ENCODE data around the gene FAM20C. TPM values are rescaled to one million over a fixed set of nuclear protein-coding genes. Genes with fewer than 3 reads are reported as not detected.

FAM20C gene
- total RNA-seq, 4 donors from 2014 or later, result 3.8 to 28.8 (median 16.4) TPM

DNA sequence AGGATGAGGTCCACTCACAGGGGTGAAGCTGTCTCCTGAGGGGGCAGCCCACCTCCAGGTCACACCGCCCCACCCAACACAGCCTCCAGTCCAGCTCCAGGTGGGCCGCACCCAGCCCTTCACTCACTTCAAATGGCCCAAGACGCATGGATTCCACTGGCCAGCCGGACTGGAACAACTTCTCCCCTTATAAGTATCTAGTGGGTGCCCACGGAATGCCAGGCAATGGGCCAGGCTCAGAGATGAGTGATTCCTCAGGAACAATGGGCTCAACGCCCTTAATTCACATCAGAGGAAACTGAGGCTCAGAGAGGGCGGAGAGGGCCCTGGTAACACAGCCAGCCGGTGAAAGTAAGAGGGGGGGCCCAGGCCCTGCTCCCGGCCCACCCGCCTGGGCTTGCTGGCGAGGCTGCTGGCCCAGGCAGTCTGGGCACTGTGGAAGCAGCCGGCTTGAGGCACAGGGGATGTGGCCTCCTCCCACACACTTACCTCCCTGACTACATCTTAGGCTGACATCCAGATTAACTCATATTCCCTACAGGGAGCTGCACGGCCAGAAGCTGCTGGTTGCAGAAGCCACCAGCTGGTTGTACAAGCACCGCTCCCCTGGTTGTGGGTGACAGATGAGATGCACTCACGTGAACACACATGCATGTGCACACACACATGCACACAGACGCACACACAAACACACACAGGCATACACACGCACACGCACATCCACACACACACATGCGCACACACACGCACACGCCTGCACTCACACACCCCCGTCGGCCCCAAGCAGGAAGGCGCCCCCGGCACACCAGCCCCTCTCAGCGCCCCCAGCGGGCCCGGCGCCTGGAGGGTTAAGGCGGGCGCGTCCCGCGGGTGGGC is 1.0 kb upstream of the FAM20C start:
- Histone ChIP-seq H3K36me3 (no peaks in the 10 kb centered on the region), H3K27me3 (no peaks in the 10 kb centered on the region), H3K4me1 (peaks cover 0 to 17% of the 10 kb centered on the region in 2 donors), H3K4me3 (peak overlapping the region; percentile 47 to 81), H3K27ac (peak overlapping the region; percentile 65 to 95), H3K9me3 (no peaks in the 10 kb centered on the region)
- intact Hi-C loops (cut with DNase I; ENCODE audit: low total_unique reads), result loop anchor here (5.0 kb wide), 1 partner anchor 39 kb away; no protein-coding TSS in a partner anchor
- peak; percentile 52 to 70 for DNase-seq
- TF ChIP-seq, protein P1, sequence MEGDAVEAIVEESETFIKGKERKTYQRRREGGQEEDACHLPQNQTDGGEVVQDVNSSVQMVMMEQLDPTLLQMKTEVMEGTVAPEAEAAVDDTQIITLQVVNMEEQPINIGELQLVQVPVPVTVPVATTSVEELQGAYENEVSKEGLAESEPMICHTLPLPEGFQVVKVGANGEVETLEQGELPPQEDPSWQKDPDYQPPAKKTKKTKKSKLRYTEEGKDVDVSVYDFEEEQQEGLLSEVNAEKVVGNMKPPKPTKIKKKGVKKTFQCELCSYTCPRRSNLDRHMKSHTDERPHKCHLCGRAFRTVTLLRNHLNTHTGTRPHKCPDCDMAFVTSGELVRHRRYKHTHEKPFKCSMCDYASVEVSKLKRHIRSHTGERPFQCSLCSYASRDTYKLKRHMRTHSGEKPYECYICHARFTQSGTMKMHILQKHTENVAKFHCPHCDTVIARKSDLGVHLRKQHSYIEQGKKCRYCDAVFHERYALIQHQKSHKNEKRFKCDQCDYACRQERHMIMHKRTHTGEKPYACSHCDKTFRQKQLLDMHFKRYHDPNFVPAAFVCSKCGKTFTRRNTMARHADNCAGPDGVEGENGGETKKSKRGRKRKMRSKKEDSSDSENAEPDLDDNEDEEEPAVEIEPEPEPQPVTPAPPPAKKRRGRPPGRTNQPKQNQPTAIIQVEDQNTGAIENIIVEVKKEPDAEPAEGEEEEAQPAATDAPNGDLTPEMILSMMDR (IDR thresholded peaks at IDR 0.05), result no peak
- peak in 1 of 2 donors; percentile 26 for TF ChIP-seq POLR2A (IDR thresholded peaks at IDR 0.05)

DNA sequence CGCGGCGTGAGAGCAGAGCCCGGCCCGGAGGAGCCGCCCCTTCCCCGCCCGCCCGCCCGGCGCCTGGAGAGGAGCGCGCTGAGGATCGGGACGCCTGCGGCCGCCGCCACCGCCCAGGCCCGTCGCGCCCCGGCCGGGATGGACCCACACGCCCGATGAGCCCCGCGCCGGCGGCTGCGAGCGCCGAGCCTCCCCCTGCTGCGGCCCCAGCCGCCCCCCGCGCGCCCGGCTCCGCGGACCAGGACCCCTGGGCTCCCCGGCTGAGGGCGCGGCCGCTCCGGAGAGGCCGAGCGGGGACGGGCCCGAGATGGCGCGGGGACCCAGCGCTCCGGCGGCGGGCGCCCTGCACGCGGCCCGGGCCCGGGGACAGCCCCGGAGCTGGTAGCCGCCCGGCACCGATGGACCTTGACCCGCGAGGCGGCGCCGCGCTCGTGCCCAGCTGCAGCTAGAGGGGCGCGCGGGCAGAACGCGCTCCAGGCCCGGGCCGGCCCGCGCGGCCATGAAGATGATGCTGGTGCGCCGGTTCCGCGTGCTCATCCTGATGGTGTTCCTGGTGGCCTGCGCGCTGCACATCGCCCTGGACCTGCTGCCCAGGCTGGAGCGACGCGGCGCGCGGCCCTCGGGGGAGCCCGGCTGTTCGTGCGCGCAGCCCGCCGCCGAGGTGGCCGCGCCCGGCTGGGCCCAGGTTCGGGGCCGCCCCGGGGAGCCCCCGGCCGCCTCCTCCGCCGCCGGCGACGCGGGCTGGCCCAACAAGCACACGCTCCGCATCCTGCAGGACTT is 520 bp downstream of the FAM20C start:
- Histone ChIP-seq H3K4me1 (peaks cover 0 to 17% of the 10 kb centered on the region in 2 donors), H3K27ac (peak overlapping the region; percentile 65 to 95)

DNA sequence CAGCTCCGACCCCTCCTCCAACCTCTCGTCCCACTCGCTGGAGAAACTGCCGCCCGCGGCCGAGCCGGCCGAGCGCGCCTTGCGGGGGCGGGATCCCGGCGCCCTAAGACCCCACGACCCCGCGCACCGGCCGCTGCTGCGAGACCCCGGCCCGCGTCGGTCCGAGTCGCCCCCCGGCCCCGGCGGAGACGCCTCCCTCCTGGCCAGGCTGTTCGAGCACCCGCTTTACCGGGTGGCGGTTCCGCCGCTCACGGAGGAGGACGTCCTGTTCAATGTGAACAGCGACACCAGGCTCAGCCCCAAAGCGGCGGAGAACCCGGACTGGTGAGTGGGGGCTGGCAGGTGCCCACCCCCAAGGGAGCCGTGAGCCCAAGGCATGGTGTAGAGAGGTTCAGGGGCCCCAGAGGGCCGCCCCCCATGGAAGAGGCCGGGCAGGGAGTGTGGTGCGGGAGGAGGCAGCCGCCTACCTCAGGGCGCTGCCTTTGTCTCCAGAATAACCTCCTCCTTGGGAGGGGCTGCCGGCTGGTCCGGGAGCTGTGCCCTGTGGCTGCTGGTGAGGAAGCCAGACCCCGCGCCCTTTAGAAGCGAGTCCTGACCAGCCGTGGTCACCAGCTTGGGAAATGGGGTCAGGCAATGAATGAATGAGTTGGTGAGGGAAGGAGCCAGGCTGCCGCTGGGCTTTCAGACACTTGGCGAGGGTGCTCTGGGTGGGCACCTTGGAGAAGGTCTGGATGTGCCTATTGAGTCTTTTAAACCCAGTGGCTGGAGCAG is 1.3 kb downstream of the FAM20C start:
- Histone ChIP-seq H3K27ac (peak overlapping the region in 1 of 2 donors; percentile 65), H3K9me3 (no peaks in the 10 kb centered on the region), H3K36me3 (no peaks in the 10 kb centered on the region), H3K27me3 (no peaks in the 10 kb centered on the region), H3K4me3 (peak overlapping the region; percentile 47 to 81), H3K4me1 (peaks cover 0 to 17% of the 10 kb centered on the region in 2 donors)
- no peak for DNase-seq
- intact Hi-C loops (cut with DNase I; ENCODE audit: low total_unique reads), result loop anchor here (5.0 kb wide), 1 partner anchor 41 kb away; no protein-coding TSS in a partner anchor
- TF ChIP-seq, protein P1 (IDR thresholded peaks at IDR 0.05), result no peak
- TF ChIP-seq POLR2A (IDR thresholded peaks at IDR 0.05), result no peak

More for the DNA sequence above, 520 bp downstream of the FAM20C start:
- Histone ChIP-seq H3K9me3 (no peaks in the 10 kb centered on the region), H3K27me3 (no peaks in the 10 kb centered on the region), H3K4me3 (peak overlapping the region; percentile 47 to 81), H3K36me3 (no peaks in the 10 kb centered on the region)
- no peak for DNase-seq
- TF ChIP-seq, protein P1 (IDR thresholded peaks at IDR 0.05), result no peak
- TF ChIP-seq POLR2A (IDR thresholded peaks at IDR 0.05), result no peak
- intact Hi-C loops (cut with DNase I; ENCODE audit: low total_unique reads), result loop anchor here (5.0 kb wide), 1 partner anchor 41 kb away; no protein-coding TSS in a partner anchor

DNA sequence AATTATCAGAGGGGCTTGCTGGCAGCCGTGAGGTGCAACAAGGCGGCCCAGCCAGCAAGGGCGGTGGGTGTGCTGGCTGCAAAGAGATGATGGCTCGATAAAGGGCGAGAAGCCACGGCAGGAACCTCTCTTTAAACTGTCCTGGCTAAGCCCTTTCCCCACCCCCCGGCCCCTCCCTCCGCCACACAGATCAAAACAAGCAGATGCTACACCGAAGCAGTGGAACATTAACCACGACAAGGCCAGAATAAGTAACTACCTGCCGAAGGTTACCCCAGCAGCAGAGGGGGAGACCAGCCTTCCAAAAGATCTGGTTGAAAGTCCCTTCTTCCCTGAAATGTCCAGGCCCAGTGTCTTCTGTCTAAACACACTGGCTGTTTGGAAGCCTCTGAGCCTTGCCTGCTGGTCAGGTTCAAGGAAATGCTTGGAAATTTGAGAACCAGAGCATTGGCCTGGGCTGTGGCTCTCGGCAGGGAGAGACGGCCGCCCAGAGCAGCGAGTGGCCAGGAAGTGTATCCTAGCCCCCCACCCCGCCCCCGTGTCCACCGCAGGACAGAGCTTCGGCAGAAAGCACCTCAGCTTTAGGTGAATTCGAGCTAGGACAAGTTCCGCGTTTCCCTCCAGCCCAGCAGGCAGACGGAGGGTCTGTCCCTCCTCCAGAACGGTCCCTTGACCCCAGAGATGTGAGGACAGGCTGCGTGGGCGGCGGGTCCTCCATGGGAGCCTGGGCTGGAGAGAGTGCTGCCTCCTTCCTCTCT is 2.1 kb downstream of the FAM20C start:
- TF ChIP-seq POLR2A (IDR thresholded peaks at IDR 0.05), result no peak
- TF ChIP-seq, protein P1 (IDR thresholded peaks at IDR 0.05), result no peak
- Histone ChIP-seq H3K4me1 (peaks cover 0 to 17% of the 10 kb centered on the region in 2 donors), H3K36me3 (no peaks in the 10 kb centered on the region), H3K9me3 (no peaks in the 10 kb centered on the region), H3K27me3 (no peaks in the 10 kb centered on the region), H3K4me3 (peak overlapping the region; percentile 47 to 81), H3K27ac (no peak overlapping the region)
- intact Hi-C loops (cut with DNase I; ENCODE audit: low total_unique reads), result loop anchor here (5.0 kb wide), 1 partner anchor 42 kb away; no protein-coding TSS in a partner anchor
- DNase-seq, result no peak
